HepG2 (cell line): ENCODE data around the gene HSD17B11. TPM values are rescaled to one million over a fixed set of nuclear protein-coding genes. Genes with fewer than 3 reads are reported as not detected.
A peak's percentile ranks its signal among the peaks of the same experiment; 100 is the strongest.

Source experiments
- ATAC-seq: fragments of 200-7000 bp; cut with Tn5 transposase; 3 replicates; pipeline ENCODE4 v1.9.1; 2020; ENCODE audit warnings: mild to moderate bottlenecking, moderate library complexity
- Bru-seq: library from RNA; stranded (reverse); fragments of 400-500 nt; gene quantifications from one replicate; lab custom pipeline; 2021; lab: Mats Ljungman, UMichigan
- BruChase-seq, 2 experiments: library from RNA; stranded (reverse); fragments of 400-500 nt; gene quantifications; one replicate each; lab custom pipeline; 2021; lab: Mats Ljungman, UMichigan
- BruUV-seq: library from RNA; stranded (reverse); fragments of 400-500 nt; replicated peaks from 2 replicates; lab custom pipeline; 2021; lab: Mats Ljungman, UMichigan
- CTCF ChIA-PET: fragments of 300-600 bp; formaldehyde crosslinking; extraction: SDS; loops from one replicate; lab custom pipeline; 2021; ENCODE audit warnings: low total read pairs, inconsistent platforms, low intra/inter-chr PET ratio; lab: Yijun Ruan, JAX
- POLR2A ChIA-PET: fragments of 350-600 bp; sonication (Branson Sonifier 250); formaldehyde crosslinking; loops from one replicate; lab custom pipeline; 2020; ENCODE audit warnings: antibody characterized with exemption, inconsistent platforms; lab: Yijun Ruan, JAX
- DNase-seq: peaks from one replicate; pipeline ENCODE4 v3.0.0-alpha.2; 2015; ENCODE audit warnings: low spot score
- FAIRE-seq: peaks from 3 replicates; lab custom pipeline; 2011; peaks lifted over from hg19 to GRCh38; lab: Jason Lieb, UNC
- H2AFZ ChIP-seq: one replicate; pipeline ENCODE4 v1.6.1; 2011; ENCODE audit warnings: low read length, inconsistent platforms
- H3K27ac ChIP-seq: fragments of 300-600 bp; 3 replicates; pipeline ENCODE4 v1.8.0; 2011; ENCODE audit warnings: mixed run types, mild to moderate bottlenecking, mixed read lengths, low read length, inconsistent platforms; ENCODE audit not compliant: insufficient read depth; ENCODE audit errors: extremely low read length
- H3K27me3 ChIP-seq, 2 experiments: fragments of 200-600 bp in 1 of 2; 2 replicates in 1 of 2; 3 replicates in 1 of 2; pipeline versions ENCODE4 v1.6.0 to v1.8.0; 2011; ENCODE audit warnings: low read length in 2 of 2, mild to moderate bottlenecking in 2 of 2, moderate library complexity in 2 of 2, inconsistent platforms in 1 of 2; ENCODE audit not compliant: insufficient read depth in 2 of 2, control insufficient read depth in 1 of 2
- H3K36me3 ChIP-seq, 2 experiments: fragments of 200-600 bp in 1 of 2; replicated peaks in 1 of 2; 2 replicates in 1 of 2; 3 replicates in 1 of 2; pipeline versions ENCODE4 v1.5.1 to v1.8.0; 2011; ENCODE audit warnings: low read length in 2 of 2, inconsistent platforms in 1 of 2; ENCODE audit not compliant: insufficient read depth in 2 of 2, control insufficient read depth in 1 of 2
- H3K4me1 ChIP-seq: 2 replicates; pipeline ENCODE4 v1.5.1; 2012; ENCODE audit warnings: low read length, inconsistent platforms; ENCODE audit not compliant: insufficient read depth
- H3K4me2 ChIP-seq: 2 replicates; pipeline ENCODE4 v1.6.0; 2011; ENCODE audit warnings: low read depth, low read length, inconsistent platforms
- H3K4me3 ChIP-seq, 3 experiments: fragments of 200-600 bp in 1 of 3; sonication (generic), shearing (Covaris generic) in 1 of 3; replicated peaks in 1 of 3; 2 replicates each; pipeline ENCODE4 v1.5.1; 2011 to 2016; ENCODE audit warnings: low read length in 3 of 3, inconsistent platforms in 2 of 3, low read depth in 2 of 3, mild to moderate bottlenecking in 2 of 3, control low read depth in 1 of 3, mixed read lengths in 1 of 3; ENCODE audit not compliant: insufficient read depth in 1 of 3
- H3K79me2 ChIP-seq: one replicate; pipeline ENCODE4 v1.6.1; 2011; ENCODE audit warnings: low read length, inconsistent platforms; ENCODE audit not compliant: insufficient read depth
- H3K9ac ChIP-seq: 2 replicates; pipeline ENCODE4 v1.6.0; 2011; ENCODE audit warnings: mild to moderate bottlenecking, low read depth, low read length, inconsistent platforms; ENCODE audit not compliant: insufficient read depth
- H3K9me3 ChIP-seq: 2 replicates; pipeline ENCODE4 v1.5.1; 2012; ENCODE audit warnings: mild to moderate bottlenecking, low read length
- H4K20me1 ChIP-seq: 2 replicates; pipeline ENCODE4 v1.6.0; 2011; ENCODE audit warnings: inconsistent platforms, mild to moderate bottlenecking, low read length, moderate library complexity; ENCODE audit not compliant: insufficient read depth
- ARNT2 ChIP-seq: sonication (generic); formaldehyde crosslinking; IDR thresholded peaks from 2 replicates; pipeline ENCODE4 v1.8.0; 2022; ENCODE audit warnings: mild to moderate bottlenecking, low read depth, missing genetic modification reagents, moderate library complexity
- ETV5 ChIP-seq: IDR thresholded peaks from 2 replicates; pipeline ENCODE4 v1.6.1; 2018; ENCODE audit warnings: missing biosample characterization, missing genetic modification reagents, inconsistent platforms, borderline replicate concordance
- NR1H2 ChIP-seq: sonication (generic); formaldehyde crosslinking; IDR thresholded peaks from 2 replicates; pipeline ENCODE4 v1.8.1; 2022; ENCODE audit warnings: low read depth, missing genetic modification reagents, borderline replicate concordance
- PATZ1 ChIP-seq: sonication (generic); formaldehyde crosslinking; IDR thresholded peaks from 2 replicates; pipeline ENCODE4 v1.4.0; 2020; ENCODE audit warnings: missing genetic modification reagents
- SOX13 ChIP-seq, 3 experiments: fragments of 450-650 bp in 1 of 3; sonication (generic) in 1 of 3; formaldehyde crosslinking in 1 of 3; IDR thresholded peaks in 2 of 3; conservative IDR thresholded peaks in 1 of 3; 2 replicates each; pipeline versions ENCODE4 v1.5.0 to v1.6.1; 2016 to 2020; ENCODE audit warnings: antibody characterized with exemption in 1 of 3, mild to moderate bottlenecking in 1 of 3, missing compliant biosample characterization in 1 of 3, missing genetic modification reagents in 1 of 3, moderate library complexity in 1 of 3
- THRA ChIP-seq: sonication (generic); formaldehyde crosslinking; IDR thresholded peaks from 2 replicates; pipeline ENCODE4 v1.4.0; 2020; ENCODE audit warnings: missing genetic modification reagents, borderline replicate concordance
- WIZ ChIP-seq: sonication (generic); formaldehyde crosslinking; IDR thresholded peaks from 2 replicates; pipeline ENCODE4 v1.5.1; 2020; ENCODE audit warnings: mild to moderate bottlenecking, missing genetic modification reagents
- ZBTB46 ChIP-seq: sonication (generic); formaldehyde crosslinking; IDR thresholded peaks from 2 replicates; pipeline ENCODE4 v1.4.0; 2020; ENCODE audit warnings: mild to moderate bottlenecking, missing genetic modification reagents, borderline replicate concordance
- ZNF703 ChIP-seq: sonication (generic); formaldehyde crosslinking; IDR thresholded peaks from 2 replicates; pipeline ENCODE4 v1.5.1; 2020; ENCODE audit warnings: missing genetic modification reagents, mild to moderate bottlenecking, moderate library complexity, borderline replicate concordance
- ZNF761 ChIP-seq: sonication (generic); formaldehyde crosslinking; conservative IDR thresholded peaks from 2 replicates; pipeline ENCODE4 v1.4.0; 2020; ENCODE audit warnings: mild to moderate bottlenecking, missing genetic modification reagents
- WGBS: methylation state at CpG from one replicate; pipeline ENCODE4 v1.1.6; 2017; ENCODE audit warnings: low lambda C conversion rate; 5-methylcytosine and 5-hydroxymethylcytosine counted together
- in situ Hi-C: cut with HindIII; loops from 2 replicates; pipeline ENCODE4 v1.10.0; 2017; ENCODE audit warnings: low pct_unique_long_range_greater_than_20kb; ENCODE audit not compliant: extremely low pct_ligation_motif_present
- intact Hi-C: fragments of 100-400 bp; cut with micrococcal nuclease; formaldehyde crosslinking; loops from one replicate; pipeline ENCODE4 v1.10.0; 2022; ENCODE audit not compliant: unreplicated experiment
- long read RNA-seq, 2 experiments: library from RNA in 1 of 2; library from polyadenylated mRNA in 1 of 2; stranded (forward) in 1 of 2; unstranded in 1 of 2; transcript quantifications; one replicate each; pipeline ENCODE4 v2.0.0, GENCODE V29; 2019 to 2022
- polyA minus RNA-seq, 3 experiments: library from RNA; depleted of rRNA, polyadenylated mRNA; stranded (reverse); fragments of >200 nt; gene quantifications; 2 replicates each; pipeline ENCODE4 v1.2.3, GENCODE V29; 2011; ENCODE audit warnings: low replicate concordance in 1 of 3
- polyA plus RNA-seq, 8 experiments: library from polyadenylated mRNA; depleted of rRNA in 3 of 8; stranded (reverse) in 7 of 8; unstranded in 1 of 8; fragments of >200 nt; fragmentation: Illumina TruSeq in 4 of 8; extraction: Trizol in 4 of 8; gene quantifications; 2 replicates each; pipeline versions ENCODE4 v1.2.1 to v1.2.3, GENCODE V29; 2011 to 2016; ENCODE audit warnings: low read depth in 4 of 8, missing spikeins in 1 of 8, mixed read lengths in 1 of 8; ENCODE audit not compliant: insufficient read depth in 1 of 8
- total RNA-seq, 5 experiments: library from RNA; depleted of rRNA; stranded (reverse); fragments of >200 nt; fragmentation: Illumina TruSeq; extraction: Trizol; gene quantifications; 2 replicates each; pipeline ENCODE4 v1.2.3, GENCODE V29; 2016; ENCODE audit warnings: low read depth in 1 of 5

The HSD17B11 gene
- 120 and 158 TPM in 2 replicates for total RNA-seq (2016; rRNA removed; fragmentation: Illumina TruSeq; extraction: Trizol)
- total RNA-seq (2016; cell fraction: cytosol; rRNA removed; fragmentation: Illumina TruSeq; extraction: Trizol; ENCODE audit: low read depth), result 37.4 and 46.0 TPM in 2 replicates
- total RNA-seq (2016; cell fraction: insoluble cytoplasmic fraction; rRNA removed; fragmentation: Illumina TruSeq; extraction: Trizol), result 110 and 160 TPM in 2 replicates
- 80.0 and 109 TPM in 2 replicates for total RNA-seq (2016; cell fraction: membrane; rRNA removed; fragmentation: Illumina TruSeq; extraction: Trizol)
- total RNA-seq (2016; cell fraction: nucleus; rRNA removed; fragmentation: Illumina TruSeq; extraction: Trizol), result 123 and 135 TPM in 2 replicates
- polyA plus RNA-seq (2011; rRNA removed), result 99.1 and 121 TPM in 2 replicates
- 45.0 and 85.9 TPM in 2 replicates for polyA plus RNA-seq (2011; cell fraction: cytosol; rRNA removed)
- 16.3 and 22.2 TPM in 2 replicates for polyA plus RNA-seq (2011; cell fraction: nucleus; rRNA removed)
- 185 and 257 TPM in 2 replicates for polyA plus RNA-seq (2012)
- 40.7 and 42.3 TPM in 2 replicates for polyA plus RNA-seq (2016; cell fraction: cytosol; fragmentation: Illumina TruSeq; extraction: Trizol; ENCODE audit: low read depth)
- 99.3 and 110 TPM in 2 replicates for polyA plus RNA-seq (2016; cell fraction: insoluble cytoplasmic fraction; fragmentation: Illumina TruSeq; extraction: Trizol; ENCODE audit: low read depth)
- 66.9 and 69.9 TPM in 2 replicates for polyA plus RNA-seq (2016; cell fraction: membrane; fragmentation: Illumina TruSeq; extraction: Trizol; ENCODE audit: low read depth)
- 168 and 180 TPM in 2 replicates for polyA plus RNA-seq (2016; cell fraction: nucleus; fragmentation: Illumina TruSeq; extraction: Trizol; ENCODE audit: insufficient read depth, low read depth)
- polyA minus RNA-seq (2011; rRNA and poly(A)+ RNA removed; ENCODE audit: low replicate concordance), result 14.6 and 50.4 TPM in 2 replicates
- polyA minus RNA-seq (2011; cell fraction: cytosol; rRNA and poly(A)+ RNA removed), result 52.1 and 76.8 TPM in 2 replicates
- polyA minus RNA-seq (2011; cell fraction: nucleus; rRNA and poly(A)+ RNA removed), result 62.1 and 76.0 TPM in 2 replicates
- percentile 92 among the genes with signal in this experiment for Bru-seq, nascent RNA
- percentile 91 among the genes with signal in this experiment for BruChase-seq, experiment 1, labeled RNA remaining after a 6-hour chase
- BruChase-seq, experiment 2, labeled RNA remaining after a 2-hour chase, result percentile 86 among the genes with signal in this experiment
- long read RNA-seq, experiment 1, transcript HSD17B11-201 (7 exons, 1,885 nt), result major isoform, 239 of 263 reads
- long read RNA-seq, experiment 1, partial matches to known transcripts, result 9 of 263 reads
- long read RNA-seq, experiment 1, other reads (novel, unspliced or antisense), result 11 of 263 reads
- long read RNA-seq, experiment 2, transcript HSD17B11-201 (7 exons, 1,885 nt), result major isoform, 114 of 154 reads
- long read RNA-seq, experiment 2, partial matches to known transcripts, result 24 of 154 reads
- long read RNA-seq, experiment 2, other reads (novel, unspliced or antisense), result 13 of 154 reads

- Histone ChIP-seq H3K9me3 (no peaks in the 10 kb centered on the region), H2AFZ (peak within 1 kb of the TSS; percentile 49), H3K4me1 (peaks cover 30% of the 10 kb centered on the region), H3K4me2 (peak within 1 kb of the TSS; percentile 99), H3K79me2 (peaks cover 50% of the 10 kb centered on the region), H3K4me3 (peak within 1 kb of the TSS; percentile 81 to 93 (median 88)), H3K36me3 (0 out of 5 replicates have a peak, but pooled peaks cover 0 to 3% of the 10 kb centered on the region in 2 experiments), H4K20me1 (peaks cover 31% of the 10 kb centered on the region), H3K27ac (peak within 1 kb of the TSS; percentile 87), H3K9ac (peak within 1 kb of the TSS; percentile 84), H3K27me3 (no peaks in the 10 kb centered on the region; a peak in 1 of 5 replicates)
- in situ Hi-C loops, result no loop called here
- intact Hi-C loops, result loop anchor here (1.0 kb wide), 2 partner anchors 18 to 31 kb away; partner anchors contain the start of gene NUDT9
- ChIA-PET POLR2A (interaction anchor here (0.6 to 8.1 kb wide), 13 partner anchors 9 to 455 kb away, joined by 3 to 172 read pairs (median 5); partner anchors contain the start of genes KLHL8 and NUDT9), CTCF (no interaction called here)
- FAIRE-seq (peak; percentile 95), DNase-seq (peak; percentile 96), ATAC-seq (peak; percentile 97)
- BruUV-seq, result no TSS peak
- WGBS, result 1% methylated on average over 32 of the region's 32 CpGs
- TF ChIP-seq ZNF703 (CRISPR knock-in tag), result no peak
- no peak for TF ChIP-seq ZBTB46
- TF ChIP-seq WIZ (CRISPR knock-in tag), result no peak
- 0 out of 2 replicates have a peak, but pooled peaks have one; percentile 48 for TF ChIP-seq ZNF761 (CRISPR knock-in tag)
- no peak for TF ChIP-seq ARNT2 (CRISPR knock-in tag)
- TF ChIP-seq NR1H2, result no peak
- TF ChIP-seq PATZ1 (CRISPR knock-in tag), result peak; percentile 68
- TF ChIP-seq SOX13 (IDR thresholded peaks at IDR 0.05), result peak; percentile 48; the same call in 1 of the 2 replicates
- TF ChIP-seq SOX13 (CRISPR knock-in tag; conservative IDR thresholded peaks at IDR 0.05 in 1 of 2, IDR thresholded peaks at IDR 0.05 in 1 of 2), result peak in 1 of 2 experiments; percentile 88; a peak in 2 of 4 replicates
- peak; percentile 14; the same call in 1 of the 2 replicates for TF ChIP-seq THRA (CRISPR knock-in tag)
- TF ChIP-seq ETV5 (CRISPR knock-in tag), result peak; percentile 91
Observed at GRCh38 chr4:87390891-87391575, at the start of gene HSD17B11. HSD17B11 (minus strand) TSS chr4:87391188; CDS start chr4:87391070, 118 bp downstream.
